AG08395 (cell line): ENCODE results near the gene ADARB2.
"Not testable (repeated sequence)": the region's sequence is repeated elsewhere in the genome, so short reads cannot be mapped to it uniquely, and the experiment has no call there.

Experiments
- DNase-seq: peaks from one replicate; pipeline ENCODE4 v3.0.0; 2012; ENCODE audit warnings: mixed read lengths, low spot score

The ADARB2 gene

DNA sequence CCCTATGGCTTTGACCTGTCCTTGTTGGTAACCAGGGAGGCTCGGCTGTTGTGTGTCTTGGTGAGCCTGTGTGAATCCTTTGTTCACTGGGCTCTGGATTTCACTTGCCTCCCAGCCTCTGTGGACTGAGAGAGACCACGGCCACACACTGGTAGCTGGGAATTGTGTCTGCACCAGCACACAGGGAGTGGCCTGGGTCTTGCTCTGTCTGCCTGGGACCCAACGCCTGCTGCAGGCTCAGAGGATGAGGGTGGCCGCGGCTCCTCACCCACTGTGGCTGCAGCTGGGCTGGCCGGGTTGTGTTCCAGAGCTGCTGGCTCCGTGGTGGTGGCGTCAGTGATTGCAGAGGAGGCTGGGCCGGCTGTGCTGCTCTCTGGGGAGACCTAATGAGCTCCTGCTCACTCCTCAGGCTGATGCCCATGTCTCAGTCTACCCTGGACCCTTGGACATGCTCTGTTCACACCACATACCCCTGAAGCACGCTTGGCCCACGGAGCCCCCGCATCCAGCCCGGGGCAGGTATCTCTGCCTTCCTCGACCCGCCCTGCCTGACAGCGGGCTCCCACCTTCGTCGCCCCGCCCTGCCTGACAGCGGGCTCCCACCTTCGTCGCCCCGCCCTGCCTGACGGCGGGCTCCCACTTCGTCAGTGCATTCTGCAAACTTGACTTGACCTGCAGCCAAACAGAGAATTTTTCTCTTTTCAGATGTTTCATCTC is 328.5 kb downstream of the ADARB2 start:
- no peak for DNase-seq

GRCh38 chr10:1406967-1407945 is 330.1 kb downstream of the ADARB2 start:
- DNase-seq, result no peak

GRCh38 chr10:1406132-1406966 is 331.0 kb downstream of the ADARB2 start:
- no peak for DNase-seq

DNA sequence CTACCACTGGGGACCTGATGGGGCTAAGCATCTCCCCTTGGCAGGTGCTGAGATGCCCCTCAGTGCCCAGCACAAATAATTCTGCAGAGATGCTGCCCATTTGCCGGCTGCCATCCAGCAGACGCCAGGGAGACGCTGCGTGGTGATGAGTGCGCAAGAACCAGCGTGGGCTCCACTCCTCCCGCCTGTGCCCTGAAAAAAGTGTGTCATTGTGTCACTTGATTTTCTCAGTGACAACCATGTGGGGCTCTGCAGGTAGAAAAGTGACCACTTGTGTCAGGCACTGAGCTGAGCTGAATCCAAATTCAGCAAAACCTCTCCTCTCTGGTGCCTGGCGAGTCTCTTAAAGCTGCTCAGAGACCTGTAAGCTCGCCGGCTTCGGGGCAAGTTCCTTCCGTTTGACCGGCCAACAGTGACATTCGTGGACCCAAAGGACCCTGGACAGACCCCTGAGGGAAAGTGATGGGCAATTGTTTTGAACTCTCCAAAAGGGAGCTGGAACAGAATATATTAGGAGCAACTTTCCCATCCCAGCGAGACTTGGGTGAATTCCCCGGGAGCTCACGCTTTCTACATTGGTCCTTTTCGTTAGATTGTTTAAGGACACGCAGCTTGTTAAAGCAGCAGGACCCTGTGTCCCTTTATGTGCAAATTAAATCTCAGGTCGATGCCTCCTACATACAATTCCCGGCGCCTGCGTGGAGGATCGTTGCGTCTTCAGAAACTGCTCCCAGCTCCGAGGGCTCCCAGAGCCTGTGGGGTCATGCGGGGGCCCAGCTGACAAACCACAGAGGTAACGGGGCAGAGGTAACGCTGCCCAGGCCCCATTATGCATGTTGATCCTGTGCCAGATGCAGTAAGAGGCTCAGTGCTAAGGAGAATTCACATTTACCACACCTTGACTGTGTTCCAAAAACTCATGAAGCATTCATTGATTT is 332.7 kb downstream of the ADARB2 start:
- DNase-seq, result no peak

GRCh38 chr10:1403508-1404322 is 333.6 kb downstream of the ADARB2 start:
- DNase-seq, result no peak

DNA sequence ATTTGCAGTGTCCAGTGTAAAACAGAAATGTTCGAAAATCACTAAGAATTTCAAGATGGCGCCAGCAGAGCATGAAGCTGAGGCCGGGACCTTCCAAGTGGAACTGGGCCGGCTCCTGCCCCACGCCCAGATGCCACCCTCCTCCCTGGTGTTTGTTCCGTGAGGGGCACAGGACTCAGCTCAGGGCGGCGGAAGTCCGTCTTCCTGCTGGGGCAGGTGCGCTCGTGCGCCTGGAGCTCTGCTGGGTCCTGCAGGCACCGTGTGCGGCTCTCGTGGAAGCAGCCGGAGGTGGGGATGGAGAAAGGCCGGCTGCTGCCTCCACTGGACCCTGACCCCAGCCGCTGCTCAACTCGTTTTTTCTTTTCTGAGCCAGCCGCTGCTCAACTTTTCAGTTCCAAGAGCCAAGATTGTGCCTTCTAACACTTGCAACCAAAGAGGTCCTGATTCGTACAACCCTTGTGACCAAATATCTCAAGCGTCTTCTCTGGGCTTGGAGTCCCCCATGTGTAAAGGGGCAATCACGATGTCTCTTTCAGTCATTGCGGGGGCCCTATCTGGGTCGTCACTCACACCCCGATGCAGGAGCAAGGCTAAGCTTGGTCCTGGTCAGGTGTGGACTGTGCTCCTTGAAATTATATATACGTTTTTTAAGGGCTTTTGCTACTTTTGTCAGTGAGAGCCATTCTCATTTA is 334.4 kb downstream of the ADARB2 start:
- DNase-seq, result no peak

- DNase-seq, result no peak
Measured at GRCh38 chr10:1402016-1402770, 335.1 kb downstream of the ADARB2 start.

DNA sequence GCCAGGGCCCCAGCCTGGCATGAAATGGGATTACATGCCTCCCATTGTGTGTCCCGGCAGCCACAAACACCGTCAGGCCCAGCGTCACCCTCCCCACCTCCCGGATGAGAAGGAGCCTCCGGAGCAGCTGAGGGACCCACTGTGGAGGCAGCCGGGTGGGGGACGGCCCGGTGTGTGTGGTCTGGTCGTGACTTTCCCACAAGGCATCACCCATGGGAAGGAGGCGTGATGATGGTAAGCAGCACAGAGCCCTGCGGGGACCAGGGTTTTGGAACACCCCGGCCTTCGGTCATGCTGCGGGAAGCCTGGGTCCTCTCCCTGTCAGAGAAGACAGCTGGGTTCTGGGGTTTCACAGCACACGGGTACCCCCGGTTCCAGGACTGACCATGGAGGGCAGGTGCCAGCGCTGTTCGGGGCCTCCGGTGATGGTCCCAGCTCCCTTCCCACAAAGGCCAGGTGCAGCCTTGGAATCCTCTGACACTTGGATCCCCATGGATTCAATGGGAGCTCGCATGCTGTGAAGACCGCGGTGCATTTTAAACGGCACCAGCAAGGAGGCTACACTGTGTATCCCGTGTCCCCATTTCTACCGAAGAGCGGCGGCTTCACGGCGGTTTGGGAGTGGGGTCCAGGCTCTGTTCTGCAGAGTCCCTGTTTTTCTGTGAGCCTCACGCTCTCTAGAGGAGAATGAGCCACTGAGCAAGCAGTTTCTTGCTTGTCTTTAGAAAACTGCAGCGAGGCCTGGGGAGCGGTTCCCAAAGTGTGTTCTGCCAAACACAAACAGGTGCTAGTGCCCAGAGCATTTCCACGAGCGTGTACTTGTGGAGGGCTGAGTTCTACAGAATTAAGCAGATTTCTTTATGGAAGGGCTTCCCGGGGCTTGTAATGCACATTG is 336.0 kb downstream of the ADARB2 start:
- DNase-seq, result no peak

- DNase-seq, result no peak
Measured at GRCh38 chr10:1400101-1401070, 336.9 kb downstream of the ADARB2 start.

GRCh38 chr10:1399431-1400100 is 337.8 kb downstream of the ADARB2 start:
- no peak for DNase-seq

DNA sequence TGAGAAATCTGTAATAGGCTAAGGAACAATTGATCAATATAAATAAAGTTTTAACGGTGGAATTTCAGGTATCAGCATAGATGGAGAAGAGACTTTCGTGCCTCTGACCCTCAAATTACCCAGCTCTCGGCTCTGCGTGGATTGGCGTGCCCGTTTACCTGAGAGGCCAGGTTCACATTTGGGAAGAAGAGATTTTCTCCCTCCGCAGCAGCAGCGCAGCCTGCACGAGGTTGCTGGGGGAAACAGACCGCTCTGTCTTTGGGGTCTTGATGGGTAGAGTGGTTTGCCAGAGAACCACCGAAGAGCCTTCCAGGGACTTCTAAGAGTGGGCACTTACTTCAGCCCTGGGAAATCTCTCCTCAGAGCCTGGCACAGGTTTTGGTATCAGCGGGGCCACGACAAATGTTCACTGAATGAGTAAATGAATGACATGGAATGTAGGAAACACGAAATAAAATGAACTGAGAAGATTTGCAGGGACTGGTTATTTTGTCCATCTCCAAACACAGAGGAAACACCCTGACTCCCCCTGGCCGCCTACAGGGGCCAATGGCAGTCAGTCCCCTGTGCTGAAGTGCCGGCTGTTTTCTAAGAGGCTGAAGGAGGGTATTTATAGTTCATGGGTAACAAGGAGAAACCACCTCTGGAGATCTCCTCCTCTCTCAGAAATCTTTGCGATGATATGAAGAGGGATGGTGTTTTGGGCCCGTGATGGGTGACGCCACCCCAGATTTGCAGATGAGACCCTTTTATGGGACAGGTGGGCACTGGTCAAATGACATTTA is 338.5 kb downstream of the ADARB2 start:
- DNase-seq, result no peak

DNA sequence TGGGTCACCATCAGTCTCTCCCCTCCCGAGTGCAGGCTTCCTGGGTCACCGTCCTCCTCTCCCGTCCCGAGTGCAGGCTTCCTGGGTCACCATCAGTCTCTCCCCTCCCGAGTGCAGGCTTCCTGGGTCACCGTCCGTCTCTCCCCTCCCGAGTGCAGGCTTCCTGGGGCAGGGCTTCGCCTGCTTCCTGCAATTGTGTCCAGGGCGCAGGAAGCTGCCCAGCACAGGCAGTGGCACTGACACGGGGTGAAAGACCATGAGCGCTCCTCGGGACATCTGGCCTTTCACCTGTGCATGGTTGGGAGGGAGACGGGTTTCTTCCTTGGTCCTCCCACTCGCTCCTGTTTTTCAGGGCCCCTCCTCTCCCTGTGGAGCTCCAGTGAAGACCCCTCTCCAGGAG is 339.2 kb downstream of the ADARB2 start:
- DNase-seq, result not testable (repeated sequence)

DNA sequence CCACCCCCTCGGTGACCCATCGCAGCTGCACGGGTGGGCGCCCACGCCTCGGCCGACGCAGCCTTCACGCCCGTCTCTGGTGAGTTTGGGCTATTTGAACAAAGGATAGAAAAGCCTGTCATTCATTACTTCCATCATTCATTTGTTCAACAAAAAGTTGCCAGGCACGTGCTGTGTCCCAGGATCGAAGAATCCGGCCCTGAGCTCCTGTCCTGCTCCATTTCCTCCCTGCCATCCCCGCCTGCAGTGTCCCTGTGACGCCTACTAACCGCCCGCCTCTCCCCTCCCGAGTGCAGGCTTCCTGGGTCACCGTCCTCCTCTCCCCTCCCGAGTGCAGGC is 341.1 kb downstream of the ADARB2 start:
- no peak for DNase-seq

DNA sequence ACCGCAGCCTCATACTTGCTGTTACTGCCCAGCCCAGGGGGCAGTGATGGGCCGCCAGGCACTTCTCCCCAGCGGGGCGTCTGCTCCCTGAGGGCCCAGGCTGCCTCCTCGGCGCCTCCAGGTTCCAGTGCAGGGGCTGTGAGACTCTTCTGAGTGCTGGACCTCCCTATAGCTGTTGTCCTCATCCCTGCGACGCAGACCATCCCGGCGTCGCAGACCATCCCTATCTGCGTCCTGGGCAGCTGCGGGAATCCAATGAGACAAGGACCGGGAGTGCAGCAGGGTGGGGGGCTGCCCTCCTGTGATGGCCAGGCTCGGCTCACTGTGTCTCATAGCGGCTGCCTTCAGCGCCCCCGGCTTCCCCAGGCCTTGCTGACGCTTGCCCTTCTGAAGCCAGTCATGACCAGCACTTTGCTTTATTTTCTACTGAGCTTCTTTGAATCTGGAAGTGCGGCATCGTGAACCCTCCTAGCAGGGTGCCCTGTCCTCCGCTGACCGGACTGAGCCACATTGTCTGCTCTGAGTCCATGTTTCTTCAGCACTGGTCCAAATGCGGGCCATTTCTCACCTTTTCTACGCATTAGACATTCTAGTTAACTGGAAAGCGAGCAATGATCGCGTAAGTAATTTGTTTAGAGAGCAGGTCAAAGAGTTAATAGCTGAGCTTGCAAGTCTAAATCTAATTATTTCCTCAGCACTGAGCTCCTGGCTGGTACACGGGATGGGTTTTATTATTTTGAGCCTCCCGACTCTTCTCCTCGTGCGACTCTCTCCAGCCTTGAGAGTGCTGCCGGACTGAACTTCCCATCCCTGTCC is 341.6 kb downstream of the ADARB2 start:
- no peak for DNase-seq
